Cardiac fibroblast (primary cell): ENCODE measurements around the gene SNX21.

Source experiments
- DNase-seq, 2 donors: peaks; one replicate each; pipeline versions ENCODE4 v3.0.0 to v3.0.0-alpha.2; 2010; ENCODE audit warnings: low read depth in 2 of 2
- H3K4me3 ChIP-seq, 2 donors: replicated peaks in 1 of 2; 1 replicate in 1 of 2; 2 replicates in 1 of 2; pipeline ENCODE4 v1.5.1; 2011; ENCODE audit warnings: low read depth in 2 of 2, low read length in 2 of 2, mild to moderate bottlenecking in 2 of 2, moderate library complexity in 1 of 2
- CTCF ChIP-seq: IDR thresholded peaks from one replicate; pipeline ENCODE4 v1.5.1; 2011; ENCODE audit warnings: low read depth, mild to moderate bottlenecking, low read length, inconsistent platforms

Gene SNX21

GRCh38 chr20:45833883-45834796 lies 541 bp downstream of the SNX21 start:
- H3K4me3 ChIP-seq = peak overlapping the region; percentile 73 to 74
- no peak for TF ChIP-seq CTCF
- peak; percentile 57 to 76 for DNase-seq

- H3K4me3 ChIP-seq = peak overlapping the region; percentile 73 to 74
- no peak for TF ChIP-seq CTCF
- DNase-seq = no peak
Observed at GRCh38 chr20:45834797-45835161, 1.2 kb downstream of the SNX21 start.

- peak in 1 of 2 donors; percentile 45 for DNase-seq
- TF ChIP-seq CTCF = no peak
- peak overlapping the region; percentile 73 to 74 for H3K4me3 ChIP-seq
Observed at GRCh38 chr20:45835329-45835765, 1.7 kb downstream of the SNX21 start.

GRCh38 chr20:45835825-45836224 lies 2.2 kb downstream of the SNX21 start:
- H3K4me3 ChIP-seq = peak overlapping the region; percentile 5 to 74
- TF ChIP-seq CTCF = no peak
- peak; percentile 61 to 80 for DNase-seq

GRCh38 chr20:45836841-45837240 lies 3.2 kb downstream of the SNX21 start:
- no peak overlapping the region for H3K4me3 ChIP-seq
- TF ChIP-seq CTCF = no peak
- peak in 1 of 2 donors; percentile 62 for DNase-seq

- TF ChIP-seq CTCF = no peak
- DNase-seq = no peak
- no peak overlapping the region for H3K4me3 ChIP-seq
Observed at GRCh38 chr20:45840700-45841198, 7.2 kb downstream of the SNX21 start.
